Measurements from ENCODE around the gene ABL1. TPM values are rescaled to one million over a fixed set of nuclear protein-coding genes. Genes with fewer than 3 reads are reported as not detected.
A peak's percentile ranks its signal among the peaks of the same experiment; 100 is the strongest.

ABL1 gene
- total RNA-seq, 1 donor from 2014 or later: 30.7 TPM

DNA sequence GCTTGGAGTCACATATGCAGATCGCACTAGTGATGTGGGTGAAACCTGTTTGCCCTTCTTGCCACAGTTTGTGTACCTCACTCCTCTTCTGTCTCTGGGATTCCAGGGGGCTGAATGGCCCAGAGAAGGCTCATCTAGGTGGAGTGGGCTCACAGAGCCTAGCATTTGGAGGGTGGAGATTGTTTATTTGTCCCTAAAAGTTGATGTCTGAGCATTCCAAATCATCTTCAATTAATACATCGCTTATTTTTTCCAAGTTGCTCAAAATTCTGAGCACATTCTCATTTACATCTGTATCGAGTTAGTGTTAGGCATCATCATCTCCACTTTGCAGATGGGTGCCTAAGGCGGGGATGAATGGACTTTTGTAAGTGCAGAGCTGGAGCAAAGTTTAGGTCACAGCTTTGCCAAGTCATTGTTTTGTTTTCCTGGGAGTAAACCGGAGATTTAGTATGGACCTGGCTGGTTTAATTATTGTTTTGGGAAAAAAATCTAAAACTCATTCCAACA is 2.0 kb downstream of the ABL1 start:
- no peaks in the 10 kb centered on the region for H3K36me3 ChIP-seq
- H3K4me3 ChIP-seq: peak overlapping the region; percentile 77
- H3K9me3 ChIP-seq (replicated peaks): no peaks in the 10 kb centered on the region
- no peak for DNase-seq
- TF ChIP-seq, protein P1, sequence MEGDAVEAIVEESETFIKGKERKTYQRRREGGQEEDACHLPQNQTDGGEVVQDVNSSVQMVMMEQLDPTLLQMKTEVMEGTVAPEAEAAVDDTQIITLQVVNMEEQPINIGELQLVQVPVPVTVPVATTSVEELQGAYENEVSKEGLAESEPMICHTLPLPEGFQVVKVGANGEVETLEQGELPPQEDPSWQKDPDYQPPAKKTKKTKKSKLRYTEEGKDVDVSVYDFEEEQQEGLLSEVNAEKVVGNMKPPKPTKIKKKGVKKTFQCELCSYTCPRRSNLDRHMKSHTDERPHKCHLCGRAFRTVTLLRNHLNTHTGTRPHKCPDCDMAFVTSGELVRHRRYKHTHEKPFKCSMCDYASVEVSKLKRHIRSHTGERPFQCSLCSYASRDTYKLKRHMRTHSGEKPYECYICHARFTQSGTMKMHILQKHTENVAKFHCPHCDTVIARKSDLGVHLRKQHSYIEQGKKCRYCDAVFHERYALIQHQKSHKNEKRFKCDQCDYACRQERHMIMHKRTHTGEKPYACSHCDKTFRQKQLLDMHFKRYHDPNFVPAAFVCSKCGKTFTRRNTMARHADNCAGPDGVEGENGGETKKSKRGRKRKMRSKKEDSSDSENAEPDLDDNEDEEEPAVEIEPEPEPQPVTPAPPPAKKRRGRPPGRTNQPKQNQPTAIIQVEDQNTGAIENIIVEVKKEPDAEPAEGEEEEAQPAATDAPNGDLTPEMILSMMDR (IDR thresholded peaks at IDR 0.05; ENCODE audit: borderline replicate concordance): no peak
- no peaks in the 10 kb centered on the region for H3K27me3 ChIP-seq (ENCODE audit: low read depth)
- peak overlapping the region; percentile 96 for H3K27ac ChIP-seq (replicated peaks)
- intact Hi-C loops (cut with micrococcal nuclease): no loop called here
- peaks cover 92% of the 10 kb centered on the region for H3K4me1 ChIP-seq

GRCh38 chr9:130837643-130838042 is 2.6 kb downstream of the ABL1 start:
- Histone ChIP-seq H3K9me3 (replicated peaks) (no peaks in the 10 kb centered on the region), H3K4me3 (peak overlapping the region; percentile 77), H3K4me1 (peaks cover 97% of the 10 kb centered on the region), H3K27ac (replicated peaks) (peak overlapping the region; percentile 96), H3K36me3 (no peaks in the 10 kb centered on the region), H3K27me3 (ENCODE audit: low read depth) (no peaks in the 10 kb centered on the region)
- intact Hi-C loops (cut with micrococcal nuclease): no loop called here
- TF ChIP-seq, protein P1 (IDR thresholded peaks at IDR 0.05; ENCODE audit: borderline replicate concordance): no peak
- no peak for DNase-seq

DNA sequence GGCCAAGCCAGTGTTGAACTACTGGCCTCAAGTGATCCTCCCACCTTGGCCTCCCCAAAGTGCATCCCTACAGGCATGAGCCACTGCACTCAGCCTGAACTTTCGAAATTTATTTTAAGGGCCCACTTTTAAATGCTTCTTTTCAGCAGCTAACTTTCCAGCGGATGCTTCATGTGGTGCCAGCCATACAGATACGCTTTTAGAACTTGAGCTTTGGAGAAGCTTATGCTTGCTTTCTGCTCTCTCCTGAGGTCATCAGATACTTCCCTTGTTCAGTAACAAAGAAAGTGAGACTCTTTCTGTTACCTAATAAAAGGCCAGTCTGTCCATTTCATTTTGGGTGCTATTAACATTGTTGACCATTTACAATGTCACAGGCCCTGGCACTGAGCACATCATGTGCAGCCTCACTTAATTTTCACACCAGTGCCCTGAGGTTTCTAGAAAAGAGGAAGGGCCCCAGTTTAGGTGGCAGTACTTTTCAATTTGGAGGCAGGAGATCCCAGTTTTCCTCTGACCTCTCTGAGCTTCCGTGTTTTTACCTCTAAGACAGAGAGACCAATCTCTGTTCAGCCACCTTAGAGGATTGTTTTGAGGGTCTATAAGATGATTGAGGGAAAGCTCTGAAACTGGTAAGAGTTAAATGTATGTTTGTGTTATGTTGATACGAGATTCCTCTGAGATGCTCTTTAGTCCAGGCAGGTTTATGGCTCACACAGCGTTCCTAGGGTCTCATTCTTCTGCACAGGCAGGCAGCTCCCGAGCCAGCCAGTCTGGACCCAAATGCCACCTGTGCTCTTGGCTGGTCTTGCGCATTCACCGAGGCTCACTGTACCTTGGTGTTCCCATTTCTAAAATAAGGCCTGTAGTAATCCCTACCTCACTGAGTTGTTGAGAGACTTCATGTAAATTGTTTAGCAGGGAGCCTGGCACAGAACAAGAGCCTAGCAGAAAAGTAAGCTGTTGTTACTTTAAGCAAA is 4.4 kb downstream of the ABL1 start:
- intact Hi-C loops (cut with micrococcal nuclease): no loop called here
- TF ChIP-seq, protein P1 (IDR thresholded peaks at IDR 0.05; ENCODE audit: borderline replicate concordance): no peak
- Histone ChIP-seq H3K4me3 (peak overlapping the region; percentile 77), H3K4me1 (peaks cover 97% of the 10 kb centered on the region), H3K36me3 (no peaks in the 10 kb centered on the region), H3K27me3 (ENCODE audit: low read depth) (no peaks in the 10 kb centered on the region), H3K27ac (replicated peaks) (peak overlapping the region; percentile 96), H3K9me3 (replicated peaks) (no peaks in the 10 kb centered on the region)
- DNase-seq: no peak

DNA sequence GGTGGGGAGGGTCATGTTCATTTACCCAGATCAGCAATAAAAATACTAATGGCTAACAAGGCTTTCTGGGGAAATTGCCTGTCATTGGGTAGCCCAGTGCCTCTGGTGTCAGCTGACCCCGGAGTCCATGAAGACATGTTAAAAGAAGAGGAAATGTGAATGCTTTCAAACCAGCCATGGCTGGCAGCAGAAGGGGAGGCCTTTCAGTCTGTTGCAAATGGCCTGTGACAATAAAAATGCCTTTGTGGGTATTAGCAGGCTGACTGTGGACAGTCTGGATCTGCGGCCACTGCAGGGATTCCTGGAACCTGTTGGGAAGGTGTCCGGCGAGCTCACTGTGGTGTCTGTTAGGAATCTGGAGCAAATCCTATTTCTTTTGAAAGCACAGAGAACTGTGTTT is 7.5 kb downstream of the ABL1 start:
- TF ChIP-seq, protein P1 (IDR thresholded peaks at IDR 0.05; ENCODE audit: borderline replicate concordance): no peak
- Histone ChIP-seq H3K27me3 (ENCODE audit: low read depth) (no peaks in the 10 kb centered on the region), H3K36me3 (no peaks in the 10 kb centered on the region), H3K4me1 (peaks cover 100% of the 10 kb centered on the region), H3K9me3 (replicated peaks) (no peaks in the 10 kb centered on the region), H3K4me3 (no peak overlapping the region), H3K27ac (replicated peaks) (peak overlapping the region; percentile 96)
- intact Hi-C loops (cut with micrococcal nuclease): no loop called here
- DNase-seq: no peak

GRCh38 chr9:130843049-130843908 is 8.2 kb downstream of the ABL1 start:
- H3K27me3 ChIP-seq (ENCODE audit: low read depth): no peaks in the 10 kb centered on the region
- no peak overlapping the region for H3K4me3 ChIP-seq
- H3K36me3 ChIP-seq: no peaks in the 10 kb centered on the region
- DNase-seq: no peak
- TF ChIP-seq, protein P1 (IDR thresholded peaks at IDR 0.05; ENCODE audit: borderline replicate concordance): no peak
- peak overlapping the region; percentile 96 for H3K27ac ChIP-seq (replicated peaks)
- peaks cover 100% of the 10 kb centered on the region for H3K4me1 ChIP-seq
- no peaks in the 10 kb centered on the region for H3K9me3 ChIP-seq (replicated peaks)
- intact Hi-C loops (cut with micrococcal nuclease): no loop called here

Measured in left ventricle myocardium inferior (tissue), 1 donor.